LNCAP (cell line): Measurements from ENCODE around the gene THAP3.

Source experiments
- TF ChIP-seq, protein P1 (sequence below): fragments of 450-650 bp; IDR thresholded peaks from 2 replicates; pipeline ENCODE4 v1.5.1; 2017; ENCODE audit warnings: mild to moderate bottlenecking

The THAP3 gene

DNA sequence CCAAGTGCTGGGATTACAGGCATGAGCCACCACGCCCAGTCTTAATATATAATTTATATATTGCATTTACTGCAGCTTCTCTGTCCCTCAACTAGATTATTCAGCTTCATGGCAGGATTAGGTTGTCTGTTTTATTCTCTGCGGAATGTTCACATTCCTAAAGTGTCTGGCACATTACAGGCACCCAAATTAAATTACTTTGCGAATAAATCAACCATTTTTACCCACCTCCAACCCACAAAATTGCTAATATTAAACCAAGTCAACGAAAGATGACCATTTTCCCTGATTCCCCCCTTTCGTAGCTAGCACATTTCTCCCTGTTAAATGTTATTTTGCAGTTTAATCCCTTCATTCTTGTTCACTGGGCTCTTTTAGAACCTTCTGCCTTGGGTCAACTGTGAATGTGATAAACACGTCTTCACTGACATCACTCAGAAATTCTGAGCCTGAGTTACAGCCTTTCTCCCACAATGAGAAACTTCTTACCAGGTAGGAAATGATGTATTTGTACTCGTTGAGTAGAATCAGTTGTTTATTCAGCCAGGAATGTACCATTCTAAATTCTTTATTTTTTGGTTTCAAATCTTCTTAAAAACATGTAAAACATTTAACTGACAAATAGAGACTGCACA lies 35.9 kb downstream of the THAP3 start:
- TF ChIP-seq, protein P1, sequence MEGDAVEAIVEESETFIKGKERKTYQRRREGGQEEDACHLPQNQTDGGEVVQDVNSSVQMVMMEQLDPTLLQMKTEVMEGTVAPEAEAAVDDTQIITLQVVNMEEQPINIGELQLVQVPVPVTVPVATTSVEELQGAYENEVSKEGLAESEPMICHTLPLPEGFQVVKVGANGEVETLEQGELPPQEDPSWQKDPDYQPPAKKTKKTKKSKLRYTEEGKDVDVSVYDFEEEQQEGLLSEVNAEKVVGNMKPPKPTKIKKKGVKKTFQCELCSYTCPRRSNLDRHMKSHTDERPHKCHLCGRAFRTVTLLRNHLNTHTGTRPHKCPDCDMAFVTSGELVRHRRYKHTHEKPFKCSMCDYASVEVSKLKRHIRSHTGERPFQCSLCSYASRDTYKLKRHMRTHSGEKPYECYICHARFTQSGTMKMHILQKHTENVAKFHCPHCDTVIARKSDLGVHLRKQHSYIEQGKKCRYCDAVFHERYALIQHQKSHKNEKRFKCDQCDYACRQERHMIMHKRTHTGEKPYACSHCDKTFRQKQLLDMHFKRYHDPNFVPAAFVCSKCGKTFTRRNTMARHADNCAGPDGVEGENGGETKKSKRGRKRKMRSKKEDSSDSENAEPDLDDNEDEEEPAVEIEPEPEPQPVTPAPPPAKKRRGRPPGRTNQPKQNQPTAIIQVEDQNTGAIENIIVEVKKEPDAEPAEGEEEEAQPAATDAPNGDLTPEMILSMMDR: no peak

DNA sequence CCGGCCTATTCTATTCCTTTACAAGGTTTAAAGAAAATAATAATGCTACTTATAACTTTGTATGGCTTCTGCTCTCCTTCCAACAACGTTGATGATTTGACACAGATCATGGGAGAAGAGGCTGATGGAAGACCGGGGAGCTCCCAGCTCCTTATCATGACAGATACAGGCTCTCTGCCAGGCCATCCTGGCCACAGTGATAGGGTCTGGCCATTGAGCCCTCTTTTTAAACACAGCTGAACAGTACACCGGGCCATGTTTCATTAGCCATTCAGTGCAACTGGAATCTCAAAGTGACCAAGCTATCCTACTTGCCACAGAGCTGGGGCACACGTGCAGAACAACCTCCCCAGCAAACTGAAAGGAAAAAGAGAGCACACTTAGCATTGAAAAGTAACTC lies 42.0 kb downstream of the THAP3 start:
- TF ChIP-seq, protein P1: no peak

DNA sequence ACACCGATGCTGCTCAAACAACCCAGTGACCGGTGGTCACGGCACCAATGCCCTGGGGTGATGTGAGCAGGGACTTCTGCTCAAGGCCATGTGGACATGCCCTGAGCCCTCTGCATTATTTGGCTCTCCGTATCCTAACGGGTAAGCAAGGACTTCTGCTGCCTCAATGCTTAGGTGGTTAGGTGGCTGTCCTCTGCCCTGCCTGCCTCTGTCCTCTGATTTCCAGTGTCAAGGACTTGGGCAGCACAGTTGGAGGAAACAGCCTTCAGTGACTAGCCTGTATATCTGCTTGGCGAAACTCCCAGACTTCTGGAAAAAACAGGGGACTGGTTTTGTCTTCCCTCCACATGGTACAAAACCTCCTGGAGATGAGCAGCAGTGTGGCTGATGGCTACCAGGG lies 42.5 kb downstream of the THAP3 start:
- TF ChIP-seq, protein P1: no peak

DNA sequence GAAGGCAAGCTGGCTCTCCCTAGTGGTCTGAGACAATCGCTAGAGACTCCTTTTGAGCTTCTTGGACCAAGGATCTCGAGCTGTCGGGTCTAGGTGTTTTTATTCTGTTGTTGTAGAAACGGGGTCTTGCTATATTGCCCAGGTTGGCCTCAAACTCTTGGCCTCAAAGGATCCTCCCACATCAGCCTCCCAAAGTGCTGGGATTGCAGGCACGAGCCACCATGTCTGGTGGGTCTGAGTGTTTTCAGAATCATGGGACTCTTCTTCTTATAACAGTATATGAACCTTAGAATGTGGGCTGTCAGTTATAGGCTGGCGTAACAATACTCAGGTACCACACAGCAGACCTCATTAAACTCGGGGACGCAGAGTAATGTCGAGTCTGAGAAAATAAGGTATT lies 43.8 kb downstream of the THAP3 start:
- TF ChIP-seq, protein P1: no peak

DNA sequence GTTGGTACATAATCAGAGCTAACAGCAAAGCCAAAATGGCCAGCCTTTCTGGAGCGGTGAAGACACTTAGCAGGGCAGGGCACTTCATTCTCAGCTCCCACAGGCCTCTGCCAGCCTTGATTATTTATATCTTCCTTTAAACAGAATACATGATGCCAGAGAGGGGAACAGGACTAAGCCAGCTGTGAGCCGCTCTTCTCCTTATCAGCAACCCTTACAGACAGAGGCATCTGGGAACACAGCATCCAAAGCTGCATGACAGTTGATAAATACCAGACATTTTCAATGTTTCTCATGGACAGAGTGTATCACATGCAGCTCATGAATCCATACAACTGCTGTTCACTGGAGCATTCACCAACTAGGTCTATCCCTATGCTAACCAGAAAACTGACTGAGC lies 47.9 kb downstream of the THAP3 start:
- TF ChIP-seq, protein P1: no peak

DNA sequence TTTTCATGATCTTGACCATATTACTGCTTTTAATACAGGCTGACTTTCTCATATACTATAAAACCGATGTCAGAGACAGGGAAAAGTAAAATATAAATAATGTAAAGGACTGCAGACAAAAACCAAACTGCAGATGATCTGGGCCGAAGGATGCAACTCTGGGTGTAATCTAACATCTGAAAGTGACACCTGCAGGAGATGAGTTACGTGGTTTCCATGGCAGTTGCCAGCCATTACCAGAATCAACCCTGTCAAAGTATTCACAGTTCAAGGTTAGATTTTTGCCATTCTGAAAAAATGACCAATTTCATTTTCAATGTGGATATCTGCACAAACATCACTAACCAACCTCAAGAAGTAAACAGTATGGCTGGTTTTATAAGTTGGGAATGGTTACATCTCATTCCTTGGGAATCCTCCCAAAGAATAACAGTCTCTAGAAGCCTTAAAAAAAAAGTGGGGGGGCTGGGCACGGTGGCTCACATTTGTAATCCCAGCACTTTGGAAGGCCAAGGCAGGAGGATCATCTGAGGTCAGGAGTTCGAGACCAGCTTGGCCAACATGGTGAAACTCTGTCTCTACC lies 49.2 kb downstream of the THAP3 start:
- TF ChIP-seq, protein P1: no peak

DNA sequence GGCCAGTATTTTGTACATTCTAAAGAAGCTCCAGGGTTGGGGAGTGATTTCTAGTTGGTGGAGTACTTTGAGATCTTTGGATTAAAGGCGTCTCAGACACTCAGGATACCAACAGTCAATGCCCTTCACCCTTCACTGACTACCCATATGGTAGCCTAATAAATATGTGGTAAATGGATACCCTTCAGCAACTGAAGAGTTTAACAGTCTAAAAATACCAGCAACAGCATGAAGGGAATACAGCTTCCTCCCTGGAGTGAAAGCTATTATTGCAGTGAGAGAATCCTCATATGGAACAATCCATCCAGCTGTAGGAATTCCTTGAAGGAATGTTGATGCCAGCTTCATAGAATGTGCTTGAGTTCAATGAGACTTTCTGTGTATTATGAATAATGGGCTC lies 50.1 kb downstream of the THAP3 start:
- TF ChIP-seq, protein P1: no peak
